Neural cell (in vitro differentiated cells): ENCODE results near the gene PRSS21. TPM values are rescaled to one million over a fixed set of nuclear protein-coding genes. Genes with fewer than 3 reads are reported as not detected.

Source experiments
- H2AFZ ChIP-seq: fragments of 200-600, 300-800 bp; sonication (generic), shearing (Covaris generic); 2 replicates; pipeline ENCODE4 v1.6.0; 2014; ENCODE audit warnings: low read depth, mild to moderate bottlenecking, antibody characterized with exemption, low read length, moderate library complexity
- H3F3A ChIP-seq: fragments of 200-600 bp; shearing (Covaris generic); 2 replicates; pipeline ENCODE4 v1.6.1; 2016; ENCODE audit warnings: mild to moderate bottlenecking, moderate library complexity, mixed read lengths, antibody characterized with exemption, low read length; ENCODE audit not compliant: insufficient read depth, poor library complexity, severe bottlenecking
- H3K27ac ChIP-seq: fragments of 200-600, 300-800 bp; sonication (generic), shearing (Covaris generic); 2 replicates; pipeline ENCODE4 v1.5.1; 2014; ENCODE audit warnings: mild to moderate bottlenecking, low read length, moderate library complexity
- H3K27me3 ChIP-seq: fragments of 300-800, 200-600 bp; sonication (generic), shearing (Covaris generic); 2 replicates; pipeline ENCODE4 v1.6.0; 2014; ENCODE audit warnings: mild to moderate bottlenecking, low read depth, low read length, moderate library complexity; ENCODE audit not compliant: insufficient read depth
- H3K36me3 ChIP-seq: fragments of 300-800, 200-600 bp; sonication (generic), shearing (Covaris generic); 2 replicates; pipeline ENCODE4 v1.5.1; 2014; ENCODE audit warnings: mild to moderate bottlenecking, antibody characterized with exemption, low read length, moderate library complexity; ENCODE audit not compliant: insufficient read depth
- H3K4me2 ChIP-seq: fragments of 300-800, 200-600 bp; sonication (generic), shearing (Covaris generic); 2 replicates; pipeline ENCODE4 v1.6.0; 2014; ENCODE audit warnings: mild to moderate bottlenecking, low read length
- H3K4me3 ChIP-seq: fragments of 300-800, 200-600 bp; sonication (generic), shearing (Covaris generic); 2 replicates; pipeline ENCODE4 v1.5.1; 2014; ENCODE audit warnings: mild to moderate bottlenecking, low read length, moderate library complexity
- H3K79me2 ChIP-seq: fragments of 200-600 bp; shearing (Covaris generic); replicated peaks from 2 replicates; pipeline ENCODE4 v1.6.0; 2014; ENCODE audit warnings: mild to moderate bottlenecking, low read length, moderate library complexity; ENCODE audit not compliant: insufficient read depth
- H3K9ac ChIP-seq: fragments of 300-800, 200-600 bp; sonication (generic), shearing (Covaris generic); 2 replicates; pipeline ENCODE4 v1.6.1; 2016; ENCODE audit warnings: mild to moderate bottlenecking, low read length, mixed read lengths
- H3K9me2 ChIP-seq: fragments of 200-600 bp; shearing (Covaris generic); 2 replicates; pipeline ENCODE4 v1.6.1; 2016; ENCODE audit warnings: mild to moderate bottlenecking, low read length, mixed read lengths; ENCODE audit not compliant: insufficient read depth
- H3K9me3 ChIP-seq: fragments of 200-600, 300-800 bp; sonication (generic), shearing (Covaris generic); 2 replicates; pipeline ENCODE4 v1.6.1; 2016; ENCODE audit warnings: mild to moderate bottlenecking, mixed run types, low read length, moderate library complexity, mixed read lengths
- H4K20me1 ChIP-seq: fragments of 200-600 bp; shearing (Covaris generic); 2 replicates; pipeline ENCODE4 v1.6.1; 2016; ENCODE audit warnings: mild to moderate bottlenecking, mixed run types; ENCODE audit not compliant: insufficient read depth
- CTCF ChIP-seq: fragments of 450-650 bp; IDR thresholded peaks from 2 replicates; pipeline ENCODE4 v1.5.1; 2014; ENCODE audit warnings: antibody characterized with exemption, mild to moderate bottlenecking, moderate library complexity; ENCODE audit not compliant: poor library complexity, severe bottlenecking
- EP300 ChIP-seq: fragments of 450-650 bp; conservative IDR thresholded peaks from 2 replicates; pipeline ENCODE4 v1.6.1; 2014; ENCODE audit warnings: antibody characterized with exemption, mild to moderate bottlenecking, moderate library complexity; ENCODE audit not compliant: poor library complexity, severe bottlenecking
- EZH2 ChIP-seq: fragments of 200-600, 300-800 bp; shearing (Covaris generic), sonication (generic); IDR thresholded peaks from 2 replicates; pipeline ENCODE4 v1.6.1; 2014; ENCODE audit warnings: antibody characterized with exemption, low read length, borderline replicate concordance, mild to moderate bottlenecking; ENCODE audit not compliant: insufficient read depth, poor library complexity, severe bottlenecking
- MXI1 ChIP-seq: fragments of 450-650 bp; conservative IDR thresholded peaks from 2 replicates; pipeline ENCODE4 v1.6.1; 2014; ENCODE audit warnings: antibody characterized with exemption, mild to moderate bottlenecking; ENCODE audit not compliant: poor library complexity, severe bottlenecking
- POLR2AphosphoS5 ChIP-seq: IDR thresholded peaks from 2 replicates; pipeline ENCODE4 v1.6.1; 2012
- RAD21 ChIP-seq: fragments of 450-650 bp; conservative IDR thresholded peaks from 2 replicates; pipeline ENCODE4 v1.6.1; 2014; ENCODE audit warnings: antibody characterized with exemption, mild to moderate bottlenecking, moderate library complexity
- SMC3 ChIP-seq: fragments of 450-650 bp; conservative IDR thresholded peaks from 2 replicates; pipeline ENCODE4 v1.6.1; 2014; ENCODE audit warnings: antibody characterized with exemption, mild to moderate bottlenecking, moderate library complexity; ENCODE audit not compliant: poor library complexity
- TAF1 ChIP-seq: IDR thresholded peaks from 2 replicates; pipeline ENCODE4 v1.6.1; 2012; ENCODE audit warnings: low read depth
- polyA plus RNA-seq: library from polyadenylated mRNA; depleted of rRNA; stranded (reverse); fragments of >200 nt; gene quantifications from 2 replicates; pipeline ENCODE4 v1.2.3, GENCODE V29; 2014
- TF ChIP-seq, protein P1 (sequence below): IDR thresholded peaks from 2 replicates; pipeline ENCODE4 v1.6.1; 2012; ENCODE audit warnings: borderline replicate concordance

PRSS21 gene
- polyA plus RNA-seq, 1 donor from 2014 or later: not detected

GRCh38 chr16:2775765-2776499 lies 41.1 kb upstream of the PRSS21 start:
- Histone ChIP-seq H3K4me2 (peak overlapping the region; percentile 76), H3K36me3 (peaks cover 4% of the 10 kb centered on the region), H3K9ac (peak overlapping the region; percentile 95), H3F3A (no peaks in the 10 kb centered on the region), H3K9me2 (no peaks in the 10 kb centered on the region), H4K20me1 (no peaks in the 10 kb centered on the region), H2AFZ (no peak overlapping the region), H3K9me3 (no peaks in the 10 kb centered on the region), H3K79me2 (peaks cover 39% of the 10 kb centered on the region), H3K4me3 (peak overlapping the region; percentile 98), H3K27ac (peak overlapping the region; percentile 81), H3K27me3 (no peaks in the 10 kb centered on the region)
- TF ChIP-seq SMC3 (no peak), EZH2 (no peak), CTCF (no peak), RAD21 (no peak), EP300 (no peak)

GRCh38 chr16:2776500-2777139 lies 40.4 kb upstream of the PRSS21 start:
- Histone ChIP-seq H3K79me2 (peaks cover 39% of the 10 kb centered on the region), H3K27ac (peak overlapping the region; percentile 81), H3K9me3 (no peaks in the 10 kb centered on the region), H2AFZ (peak overlapping the region; percentile 65), H3K9ac (peak overlapping the region; percentile 95), H3K4me2 (peak overlapping the region; percentile 76), H3K4me3 (peak overlapping the region; percentile 98), H3K9me2 (no peaks in the 10 kb centered on the region), H3K27me3 (no peaks in the 10 kb centered on the region), H4K20me1 (no peaks in the 10 kb centered on the region), H3F3A (no peaks in the 10 kb centered on the region), H3K36me3 (peaks cover 4% of the 10 kb centered on the region)
- peak; percentile 36 for TF ChIP-seq MXI1
- no peak for TF ChIP-seq TAF1
- no peak for TF ChIP-seq EP300
- TF ChIP-seq, protein P1, sequence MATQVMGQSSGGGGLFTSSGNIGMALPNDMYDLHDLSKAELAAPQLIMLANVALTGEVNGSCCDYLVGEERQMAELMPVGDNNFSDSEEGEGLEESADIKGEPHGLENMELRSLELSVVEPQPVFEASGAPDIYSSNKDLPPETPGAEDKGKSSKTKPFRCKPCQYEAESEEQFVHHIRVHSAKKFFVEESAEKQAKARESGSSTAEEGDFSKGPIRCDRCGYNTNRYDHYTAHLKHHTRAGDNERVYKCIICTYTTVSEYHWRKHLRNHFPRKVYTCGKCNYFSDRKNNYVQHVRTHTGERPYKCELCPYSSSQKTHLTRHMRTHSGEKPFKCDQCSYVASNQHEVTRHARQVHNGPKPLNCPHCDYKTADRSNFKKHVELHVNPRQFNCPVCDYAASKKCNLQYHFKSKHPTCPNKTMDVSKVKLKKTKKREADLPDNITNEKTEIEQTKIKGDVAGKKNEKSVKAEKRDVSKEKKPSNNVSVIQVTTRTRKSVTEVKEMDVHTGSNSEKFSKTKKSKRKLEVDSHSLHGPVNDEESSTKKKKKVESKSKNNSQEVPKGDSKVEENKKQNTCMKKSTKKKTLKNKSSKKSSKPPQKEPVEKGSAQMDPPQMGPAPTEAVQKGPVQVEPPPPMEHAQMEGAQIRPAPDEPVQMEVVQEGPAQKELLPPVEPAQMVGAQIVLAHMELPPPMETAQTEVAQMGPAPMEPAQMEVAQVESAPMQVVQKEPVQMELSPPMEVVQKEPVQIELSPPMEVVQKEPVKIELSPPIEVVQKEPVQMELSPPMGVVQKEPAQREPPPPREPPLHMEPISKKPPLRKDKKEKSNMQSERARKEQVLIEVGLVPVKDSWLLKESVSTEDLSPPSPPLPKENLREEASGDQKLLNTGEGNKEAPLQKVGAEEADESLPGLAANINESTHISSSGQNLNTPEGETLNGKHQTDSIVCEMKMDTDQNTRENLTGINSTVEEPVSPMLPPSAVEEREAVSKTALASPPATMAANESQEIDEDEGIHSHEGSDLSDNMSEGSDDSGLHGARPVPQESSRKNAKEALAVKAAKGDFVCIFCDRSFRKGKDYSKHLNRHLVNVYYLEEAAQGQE: no peak
- TF ChIP-seq RAD21: no peak
- TF ChIP-seq POLR2AphosphoS5: no peak
- no peak for TF ChIP-seq CTCF
